NB4 (cell line): Measurements from ENCODE around the gene PLEKHA4.

ENCODE experiments used
- DNase-seq: peaks from one replicate; pipeline ENCODE4 v3.0.0; 2010; ENCODE audit warnings: low read depth
- H3K4me3 ChIP-seq: one replicate; pipeline ENCODE4 v1.5.1; 2011; ENCODE audit warnings: mild to moderate bottlenecking, low read depth, low read length, moderate library complexity
- CTCF ChIP-seq: IDR thresholded peaks from one replicate; pipeline ENCODE4 v1.5.1; 2012; ENCODE audit warnings: low read depth, low read length
- MAX ChIP-seq: IDR thresholded peaks from 2 replicates; pipeline ENCODE4 v1.6.1; 2011; ENCODE audit warnings: low read depth, low read length
- MYC ChIP-seq: IDR thresholded peaks from 2 replicates; pipeline ENCODE4 v1.6.1; 2011; ENCODE audit warnings: low read depth, low read length
- POLR2A ChIP-seq: IDR thresholded peaks from 2 replicates; pipeline ENCODE4 v1.6.1; 2011; ENCODE audit warnings: mild to moderate bottlenecking; ENCODE audit not compliant: insufficient read length; ENCODE audit errors: extremely low read depth

The PLEKHA4 gene

DNA sequence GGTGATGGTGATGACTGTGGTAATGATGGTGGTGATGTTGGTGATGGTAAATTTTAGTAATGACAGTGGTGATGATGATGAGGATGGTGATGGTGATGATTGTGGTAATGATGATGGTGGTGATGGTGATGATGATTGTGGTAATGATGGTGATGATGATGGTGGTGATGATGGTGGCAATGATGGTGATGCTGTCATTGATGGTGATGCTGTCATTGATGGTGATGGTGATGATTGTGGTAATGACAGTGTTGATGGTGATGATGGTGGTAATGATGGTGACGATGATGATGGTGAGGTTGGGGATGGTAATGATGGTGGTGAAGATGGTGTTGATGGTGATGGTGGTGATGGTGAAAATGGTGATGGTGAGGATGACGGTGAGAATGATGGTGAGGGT lies 45.9 kb downstream of the PLEKHA4 start:
- DNase-seq: no peak
- TF ChIP-seq MYC: no peak
- TF ChIP-seq CTCF: no peak
- TF ChIP-seq POLR2A: no peak
- no peak for TF ChIP-seq MAX

GRCh38 chr19:48821633-48822032 lies 46.8 kb downstream of the PLEKHA4 start:
- no peak for TF ChIP-seq MAX
- TF ChIP-seq MYC: no peak
- no peak for TF ChIP-seq POLR2A
- no peak for TF ChIP-seq CTCF
- H3K4me3 ChIP-seq: no peak overlapping the region
- no peak for DNase-seq

More for the DNA sequence above, 45.9 kb downstream of the PLEKHA4 start:
- no peak overlapping the region for H3K4me3 ChIP-seq

DNA sequence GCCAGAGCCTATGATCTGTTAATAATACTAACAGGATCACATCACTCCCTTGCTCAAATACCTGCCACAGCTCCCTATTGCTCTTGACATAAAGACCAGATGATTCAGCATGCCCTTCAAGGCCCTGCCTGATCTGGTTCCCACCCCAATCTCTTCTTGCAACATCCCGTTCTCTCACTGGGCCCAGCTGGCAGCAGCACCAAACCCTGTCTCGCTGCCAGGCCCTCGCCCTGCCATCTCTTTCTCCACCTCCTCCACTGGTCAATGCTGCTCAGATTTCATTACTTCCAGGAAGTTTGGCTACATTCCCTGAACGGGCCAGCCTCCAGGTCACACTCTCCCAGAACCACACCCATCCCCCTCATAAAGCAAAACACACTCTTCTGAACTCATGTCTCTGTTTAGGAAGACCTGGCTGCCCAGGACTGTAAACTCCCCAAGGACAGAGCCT lies 49.0 kb downstream of the PLEKHA4 start:
- DNase-seq: no peak
- TF ChIP-seq MYC: no peak
- TF ChIP-seq MAX: no peak
- no peak for TF ChIP-seq CTCF
- TF ChIP-seq POLR2A: no peak
- H3K4me3 ChIP-seq: no peak overlapping the region

DNA sequence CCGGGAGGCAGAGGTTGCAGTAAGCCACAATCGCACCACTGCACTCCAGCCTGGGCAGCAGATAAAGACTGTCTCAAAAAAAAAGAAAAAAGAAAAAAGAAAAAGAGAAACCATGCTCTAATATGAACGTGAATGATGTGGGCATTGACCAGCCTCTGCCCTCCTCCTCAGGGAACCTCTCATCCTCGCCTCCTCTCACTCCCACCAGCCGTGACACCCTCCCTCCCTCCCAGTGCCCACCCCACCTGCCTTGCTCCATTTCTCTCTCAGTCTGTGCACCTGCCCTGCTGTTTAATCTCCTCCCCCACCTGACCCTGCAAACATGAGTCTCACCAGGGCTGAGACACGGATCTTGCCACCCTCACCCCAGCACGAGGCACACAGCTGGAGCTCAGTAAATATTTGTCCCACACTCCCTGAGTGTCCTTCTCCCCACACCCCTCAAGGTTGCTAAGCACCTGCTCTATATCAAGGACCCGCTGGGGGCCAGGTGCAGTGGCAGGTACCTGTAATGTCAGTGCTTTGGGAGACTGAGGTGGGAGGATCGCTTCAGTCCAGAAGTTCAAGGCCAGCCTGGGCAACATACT lies 50.1 kb downstream of the PLEKHA4 start:
- DNase-seq: no peak
- H3K4me3 ChIP-seq: no peak overlapping the region
- no peak for TF ChIP-seq POLR2A
- no peak for TF ChIP-seq CTCF
- no peak for TF ChIP-seq MAX
- TF ChIP-seq MYC: no peak

DNA sequence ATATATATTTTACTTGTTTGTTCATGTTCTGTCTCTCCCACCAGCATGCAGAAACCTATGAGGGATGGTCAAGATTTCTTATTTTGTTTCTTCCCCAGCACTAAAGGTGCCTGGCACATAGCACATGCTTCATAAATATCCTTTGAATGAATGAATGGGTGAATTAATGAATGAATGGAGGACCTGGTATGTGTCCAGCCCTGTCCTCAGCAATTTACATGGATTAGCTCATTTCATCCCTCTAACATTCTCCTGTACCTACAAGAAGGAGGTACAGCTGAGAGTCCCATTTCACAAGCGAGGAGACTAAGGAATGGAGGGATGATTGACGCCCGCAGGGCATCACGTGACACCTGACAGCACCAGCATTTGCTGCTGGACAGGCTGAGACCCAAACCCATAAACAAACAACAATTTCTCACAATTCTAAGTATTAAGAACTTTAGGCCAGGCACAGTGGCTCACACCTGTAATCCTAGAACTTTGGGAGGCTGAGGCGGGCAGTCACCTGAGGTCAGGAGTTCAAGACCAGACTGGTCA lies 50.8 kb downstream of the PLEKHA4 start:
- TF ChIP-seq POLR2A (no peak), MYC (no peak), MAX (no peak), CTCF (no peak)
- H3K4me3 ChIP-seq: no peak overlapping the region
- no peak for DNase-seq
